GM18951 (cell line): ENCODE data around the gene GRK7.

ENCODE experiments used
- POLR2A ChIP-seq: IDR thresholded peaks from 4 replicates; pipeline ENCODE4 v1.6.1; 2011; ENCODE audit warnings: mild to moderate bottlenecking; ENCODE audit not compliant: insufficient read length, insufficient read depth; ENCODE audit errors: extremely low read depth
- in situ Hi-C: fragments of 300-500 bp; cut with MboI; formaldehyde crosslinking; loops from one replicate; pipeline ENCODE4 v1.12.0; 2022; ENCODE audit warnings: low sequenced_read_pairs, mixed read lengths, inconsistent platforms; ENCODE audit not compliant: unreplicated experiment

GRK7 gene

DNA sequence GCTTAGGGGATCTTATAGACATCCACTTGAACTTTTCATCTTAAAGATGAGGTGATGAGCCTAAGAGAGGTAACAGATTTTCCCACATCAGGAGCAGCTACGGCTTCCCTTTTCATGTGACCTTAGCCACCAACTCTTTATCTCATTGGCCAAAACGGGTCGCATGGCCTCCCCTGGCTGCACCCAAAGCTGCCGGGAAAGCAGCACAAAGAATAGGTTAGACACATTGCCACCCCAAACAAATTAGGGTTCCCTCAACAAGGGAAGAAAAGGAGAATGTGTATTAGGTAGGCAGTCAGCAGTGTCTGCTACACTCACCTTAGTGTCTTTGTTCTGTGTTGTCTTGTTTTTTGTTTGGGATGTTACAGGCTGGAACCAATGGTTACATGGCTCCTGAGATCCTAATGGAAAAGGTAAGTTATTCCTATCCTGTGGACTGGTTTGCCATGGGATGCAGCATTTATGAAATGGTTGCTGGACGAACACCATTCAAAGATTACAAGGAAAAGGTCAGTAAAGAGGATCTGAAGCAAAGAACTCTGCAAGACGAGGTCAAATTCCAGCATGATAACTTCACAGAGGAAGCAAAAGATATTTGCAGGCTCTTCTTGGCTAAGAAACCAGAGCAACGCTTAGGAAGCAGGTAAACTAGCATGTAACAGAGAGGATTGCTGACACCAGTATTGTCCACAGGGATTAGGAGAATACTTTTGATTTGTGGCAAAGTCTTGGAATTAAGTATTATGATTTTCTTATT, 44.2 kb downstream of the GRK7 start:
- TF ChIP-seq POLR2A = no peak

DNA sequence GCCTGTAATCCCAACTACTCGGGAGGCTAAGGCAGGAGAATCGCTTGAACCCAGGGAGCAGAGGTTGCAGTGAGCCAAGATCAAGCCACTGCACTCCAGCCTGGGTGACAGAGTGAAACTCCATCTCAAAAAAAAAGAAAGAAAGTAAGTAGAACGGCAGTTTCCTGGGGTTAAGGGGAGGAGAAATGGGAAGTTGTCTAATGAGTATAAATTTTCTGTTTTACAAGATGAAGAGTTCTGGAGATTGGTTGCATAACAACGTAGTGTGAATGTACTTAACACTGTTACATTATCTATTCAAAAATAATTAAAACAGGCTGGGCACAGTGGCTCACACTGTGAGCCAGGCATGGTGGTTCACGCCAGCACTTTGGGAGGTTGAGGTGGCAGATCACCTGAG, 45.4 kb downstream of the GRK7 start:
- in situ Hi-C loops = no loop called here
- TF ChIP-seq POLR2A = no peak

More for the DNA sequence above, 44.2 kb downstream of the GRK7 start:
- in situ Hi-C loops = no loop called here

DNA sequence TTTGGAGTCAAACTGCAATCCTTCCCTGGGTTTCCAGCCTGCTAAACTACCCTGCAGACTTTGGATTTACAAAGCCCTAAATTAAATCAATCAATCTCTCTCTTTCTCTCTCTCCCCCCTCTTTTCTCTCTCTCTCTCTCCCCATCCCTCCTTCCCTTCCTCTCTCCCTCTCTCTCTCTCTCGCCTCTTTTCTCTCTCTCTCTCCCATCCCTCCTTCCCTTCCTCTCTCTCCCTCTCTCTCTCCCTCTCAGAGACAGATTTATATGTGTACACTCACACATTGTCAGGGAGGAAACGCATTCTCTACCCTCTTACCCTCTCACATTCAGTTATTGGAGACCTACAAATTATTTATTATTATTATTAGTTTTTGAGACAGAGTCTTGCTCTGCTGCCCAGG, 47.0 kb downstream of the GRK7 start:
- no peak for TF ChIP-seq POLR2A

DNA sequence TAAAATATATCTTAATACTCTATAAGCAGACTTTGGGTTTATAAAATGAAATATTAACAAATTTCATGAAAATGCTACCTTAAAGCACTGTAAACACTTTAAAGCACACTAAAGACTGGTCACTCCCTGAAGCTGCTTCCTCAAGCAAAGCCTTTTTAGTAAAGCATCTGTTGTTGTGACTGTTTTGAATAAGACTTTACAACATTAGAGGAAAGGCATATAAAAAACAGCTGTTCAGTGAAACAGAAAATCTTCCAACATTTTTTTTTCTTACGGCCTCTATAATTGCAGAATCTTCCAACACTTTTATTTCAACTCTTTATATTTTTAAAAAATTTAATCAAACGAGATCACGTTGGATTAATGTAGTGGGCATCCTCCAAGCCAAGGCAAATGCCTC, 48.1 kb downstream of the GRK7 start:
- in situ Hi-C loops = no loop called here
- no peak for TF ChIP-seq POLR2A

More for the DNA sequence above, 47.0 kb downstream of the GRK7 start:
- in situ Hi-C loops = no loop called here

DNA sequence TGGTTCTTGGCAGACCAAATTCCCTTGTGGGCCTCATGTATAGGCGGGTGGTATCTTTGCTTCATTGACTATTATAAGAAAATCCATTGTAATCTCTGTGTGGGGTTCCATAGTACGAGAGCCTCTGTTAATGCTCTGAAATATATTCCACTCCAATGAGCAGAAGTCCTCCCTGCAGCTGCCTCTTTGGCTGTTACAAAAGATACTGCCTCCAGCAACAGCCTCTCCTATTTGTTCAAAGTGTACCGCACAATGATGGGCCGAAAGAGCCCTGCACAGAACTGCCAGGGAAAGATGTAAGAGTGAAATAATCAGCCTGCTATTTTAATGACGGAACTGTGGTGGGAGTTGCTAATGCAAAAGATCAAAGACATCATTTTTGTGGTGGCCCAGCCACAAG, 48.9 kb downstream of the GRK7 start:
- in situ Hi-C loops = no loop called here
- no peak for TF ChIP-seq POLR2A

DNA sequence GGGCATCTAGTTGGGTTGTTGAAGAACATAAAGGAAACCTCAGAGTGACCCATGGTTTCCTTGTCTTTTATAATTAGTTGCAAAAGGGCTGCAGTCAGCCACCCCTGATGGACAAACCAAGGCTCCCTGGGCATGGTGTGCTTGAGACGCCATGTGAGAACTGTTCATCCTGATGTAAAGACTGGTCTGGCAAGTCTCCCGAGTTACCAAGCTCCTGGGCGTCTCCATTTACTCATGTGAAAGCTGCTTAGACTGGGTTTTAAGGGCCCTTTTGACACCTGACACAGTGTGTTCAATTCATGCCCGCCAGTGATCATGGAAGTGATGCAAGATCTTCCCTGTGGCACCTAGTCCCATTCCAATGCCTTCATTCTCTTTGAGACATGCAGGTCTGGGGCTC, 49.4 kb downstream of the GRK7 start:
- TF ChIP-seq POLR2A = no peak
- in situ Hi-C loops = no loop called here
